Right kidney (tissue), 1 donor: ENCODE measurements around the gene P2RX2.

ENCODE experiments used
- DNase-seq: peaks from one replicate; pipeline ENCODE4 v3.0.0-alpha.2; 2016

P2RX2 gene

GRCh38 chr12:132603240-132604150 lies 15.1 kb upstream of the P2RX2 start:
- DNase-seq, result peak; percentile 78

- DNase-seq, result no peak
Observed at GRCh38 chr12:132604151-132604618, 14.4 kb upstream of the P2RX2 start.

- no peak for DNase-seq
Observed at GRCh38 chr12:132604668-132605441, 13.7 kb upstream of the P2RX2 start.

- no peak for DNase-seq
Observed at GRCh38 chr12:132605892-132606291, 12.7 kb upstream of the P2RX2 start.

- no peak for DNase-seq
Observed at GRCh38 chr12:132606466-132606865, 12.1 kb upstream of the P2RX2 start.

GRCh38 chr12:132606927-132607326 lies 11.6 kb upstream of the P2RX2 start:
- DNase-seq, result no peak

- DNase-seq, result no peak
Observed at GRCh38 chr12:132608231-132609171, 10.1 kb upstream of the P2RX2 start.

- DNase-seq, result no peak
Observed at GRCh38 chr12:132610051-132610759, 8.4 kb upstream of the P2RX2 start, which contains the start of gene LRCOL1. Gene LRCOL1, minus strand, starts transcription at chr12:132610582. Its CDS starts 4,331 bp downstream, at chr12:132606251.

GRCh38 chr12:132610866-132611602 lies 7.5 kb upstream of the P2RX2 start:
- no peak for DNase-seq

- no peak for DNase-seq
Observed at GRCh38 chr12:132611620-132612019, 7.0 kb upstream of the P2RX2 start.

- no peak for DNase-seq
Observed at GRCh38 chr12:132614029-132614428, 4.5 kb upstream of the P2RX2 start.

GRCh38 chr12:132614861-132615578 lies 3.6 kb upstream of the P2RX2 start:
- DNase-seq, result peak; percentile 62

- no peak for DNase-seq
Observed at GRCh38 chr12:132615579-132616038, 3.0 kb upstream of the P2RX2 start.

- DNase-seq, result no peak
Observed at GRCh38 chr12:132617135-132617701, 1.4 kb upstream of the P2RX2 start.

- DNase-seq, result peak; percentile 58
Observed at GRCh38 chr12:132617822-132618682, 524 bp upstream of the P2RX2 start.

- DNase-seq, result no peak
Observed at GRCh38 chr12:132619071-132619385, 452 bp downstream of the P2RX2 start.

- no peak for DNase-seq
Observed at GRCh38 chr12:132619386-132620112, 973 bp downstream of the P2RX2 start.
